RWPE2 (cell line): Measurements from ENCODE around the gene DDX39A.

Experiments used
- ATAC-seq: fragments of 200-7000 bp; cut with Tn5 transposase; 3 replicates; pipeline ENCODE4 v1.9.1; 2021; ENCODE audit warnings: low read depth
- DNase-seq: peaks from one replicate; pipeline ENCODE4 v3.0.0-alpha.2; 2020; ENCODE audit warnings: low spot score
- H3K27ac ChIP-seq: fragments of 450-650 bp; 2 replicates; pipeline ENCODE4 v1.5.1; 2017; ENCODE audit warnings: mild to moderate bottlenecking; ENCODE audit not compliant: poor library complexity, severe bottlenecking
- H3K27me3 ChIP-seq: fragments of 250-450 bp; sonication (Bioruptor Pico); 2 replicates; pipeline ENCODE4 v1.5.1; 2021; ENCODE audit warnings: mild to moderate bottlenecking, moderate library complexity; ENCODE audit not compliant: insufficient read depth, poor library complexity, severe bottlenecking
- H3K36me3 ChIP-seq: fragments of 250-450 bp; sonication (Bioruptor Pico); 2 replicates; pipeline ENCODE4 v1.5.1; 2020; ENCODE audit warnings: low read depth, mild to moderate bottlenecking, moderate library complexity
- H3K4me1 ChIP-seq: fragments of 250-450 bp; sonication (Bioruptor Pico); 2 replicates; pipeline ENCODE4 v1.5.1; 2021; ENCODE audit warnings: mild to moderate bottlenecking, moderate library complexity; ENCODE audit not compliant: insufficient read depth, poor library complexity, severe bottlenecking
- H3K4me3 ChIP-seq: fragments of 250-450 bp; sonication (Bioruptor Pico); 2 replicates; pipeline ENCODE4 v1.5.1; 2021; ENCODE audit warnings: mild to moderate bottlenecking, moderate library complexity; ENCODE audit not compliant: severe bottlenecking
- H3K9me3 ChIP-seq: fragments of 250-450 bp; sonication (Bioruptor Pico); 2 replicates; pipeline ENCODE4 v1.5.1; 2021; ENCODE audit warnings: mild to moderate bottlenecking, moderate library complexity; ENCODE audit not compliant: severe bottlenecking
- CTCF ChIP-seq: fragments of 450-650 bp; IDR thresholded peaks from one replicate; pipeline ENCODE4 v1.5.1; 2017; ENCODE audit warnings: mild to moderate bottlenecking, moderate library complexity; ENCODE audit not compliant: poor library complexity, severe bottlenecking

DDX39A gene

GRCh38 chr19:14371301-14371821 is 47.8 kb downstream of the DDX39A start:
- H3K9me3 ChIP-seq, result peaks cover 2% of the 10 kb centered on the region
- H3K4me1 ChIP-seq, result peaks cover under 1% of the 10 kb centered on the region
- no peaks in the 10 kb centered on the region for H3K36me3 ChIP-seq
- no peak for ATAC-seq
- DNase-seq, result no peak
- no peaks in the 10 kb centered on the region for H3K27me3 ChIP-seq
- no peak for TF ChIP-seq CTCF
- H3K4me3 ChIP-seq, result no peak overlapping the region
- H3K27ac ChIP-seq, result no peak overlapping the region

- Histone ChIP-seq H3K36me3 (no peaks in the 10 kb centered on the region), H3K9me3 (peaks cover 2% of the 10 kb centered on the region), H3K4me1 (peaks cover 3% of the 10 kb centered on the region), H3K27ac (no peak overlapping the region), H3K27me3 (no peaks in the 10 kb centered on the region), H3K4me3 (no peak overlapping the region)
- ATAC-seq (no peak), DNase-seq (no peak)
- TF ChIP-seq CTCF, result no peak
Observed at GRCh38 chr19:14370940-14371280, 48.2 kb downstream of the DDX39A start.

GRCh38 chr19:14370169-14370939 is 48.8 kb downstream of the DDX39A start:
- Histone ChIP-seq H3K27me3 (no peaks in the 10 kb centered on the region), H3K9me3 (peaks cover 2% of the 10 kb centered on the region), H3K36me3 (no peaks in the 10 kb centered on the region), H3K27ac (no peak overlapping the region), H3K4me3 (no peak overlapping the region), H3K4me1 (peaks cover 3% of the 10 kb centered on the region)
- ATAC-seq (no peak), DNase-seq (no peak)
- no peak for TF ChIP-seq CTCF

GRCh38 chr19:14369399-14370168 is 49.6 kb downstream of the DDX39A start:
- no peak for DNase-seq
- no peak overlapping the region for H3K4me3 ChIP-seq
- H3K4me1 ChIP-seq, result peaks cover 3% of the 10 kb centered on the region
- no peak for ATAC-seq
- no peak for TF ChIP-seq CTCF
- H3K9me3 ChIP-seq, result peaks cover 2% of the 10 kb centered on the region
- no peaks in the 10 kb centered on the region for H3K36me3 ChIP-seq
- H3K27me3 ChIP-seq, result no peaks in the 10 kb centered on the region
- H3K27ac ChIP-seq, result no peak overlapping the region

- no peak overlapping the region for H3K4me3 ChIP-seq
- H3K27me3 ChIP-seq, result no peaks in the 10 kb centered on the region
- H3K36me3 ChIP-seq, result no peaks in the 10 kb centered on the region
- no peak overlapping the region for H3K27ac ChIP-seq
- ATAC-seq (no peak), DNase-seq (no peak)
- no peak for TF ChIP-seq CTCF
- peaks cover 3% of the 10 kb centered on the region for H3K4me1 ChIP-seq
- H3K9me3 ChIP-seq, result peaks cover 2% of the 10 kb centered on the region
Observed at GRCh38 chr19:14368011-14368513, 51.1 kb downstream of the DDX39A start.
